Gastrocnemius medialis (tissue), 4 donors: ENCODE measurements around the gene PRKCH. TPM values are rescaled to one million over a fixed set of nuclear protein-coding genes. Genes with fewer than 3 reads are reported as not detected.

Source experiments
- ATAC-seq, 2 donors: fragments of 150-250 bp; one replicate each; pipeline ENCODE4 v1.9.1; 2016
- DNase-seq, 2 donors: peaks; one replicate each; pipeline ENCODE4 v3.0.0-alpha.2; 2019
- H3K27ac ChIP-seq, 4 donors: fragments of 200-600 bp; sonication (generic); 1 replicate in 1 of 4; 2 replicates in 3 of 4; pipeline ENCODE4 v1.5.1; 2016 to 2018; ENCODE audit warnings: mild to moderate bottlenecking in 2 of 4, moderate library complexity in 1 of 4
- H3K27me3 ChIP-seq, 3 donors: fragments of 200-600 bp; sonication (generic) in 2 of 3; 1 replicate in 1 of 3; 2 replicates in 2 of 3; pipeline versions ENCODE4 v1.5.1 to v1.6.0; 2016 to 2019; ENCODE audit warnings: mild to moderate bottlenecking in 1 of 3, moderate library complexity in 1 of 3
- H3K36me3 ChIP-seq, 2 donors: fragments of 200-600 bp; sonication (generic) in 1 of 2; one replicate each; pipeline ENCODE4 v1.5.1; 2017 to 2018
- H3K4me1 ChIP-seq, 2 donors: fragments of 200-600 bp; sonication (generic) in 1 of 2; one replicate each; pipeline ENCODE4 v1.5.1; 2016 to 2017; ENCODE audit warnings: mild to moderate bottlenecking in 2 of 2
- H3K4me3 ChIP-seq, 4 donors: fragments of 200-600 bp; sonication (generic) in 3 of 4; 1 replicate in 1 of 4; 2 replicates in 3 of 4; pipeline ENCODE4 v1.5.1; 2016 to 2019; ENCODE audit warnings: mild to moderate bottlenecking in 2 of 4
- H3K9me3 ChIP-seq, 3 donors: fragments of 200-600 bp; sonication (generic) in 2 of 3; 1 replicate in 1 of 3; 2 replicates in 2 of 3; pipeline ENCODE4 v1.5.1; 2016 to 2019
- POLR2A ChIP-seq, 2 donors: fragments of 450-650 bp; IDR thresholded peaks; one replicate each; pipeline ENCODE4 v1.6.1; 2017; ENCODE audit warnings: antibody characterized with exemption in 2 of 2, mild to moderate bottlenecking in 2 of 2, moderate library complexity in 2 of 2
- in situ Hi-C, 4 donors: fragments of 200-750 bp; cut with MboI; loops; one replicate each; pipeline versions ENCODE4 v1.15.0 to v1.8.0; 2017; ENCODE audit warnings: low sequenced_read_pairs in 4 of 4
- intact Hi-C: fragments of 100-400 bp; cut with DNase I; formaldehyde crosslinking; loops from one replicate; pipeline ENCODE4 v1.15.1; 2023; ENCODE audit warnings: low total_unique reads
- total RNA-seq, 4 donors: library from RNA; depleted of rRNA; stranded (reverse); fragments of >200 nt; gene quantifications; one replicate each; pipeline versions ENCODE4 v1.1.0 to v1.2.3, GENCODE V29; 2016
- TF ChIP-seq, protein P1 (sequence below), 5 experiments: fragments of 450-650 bp in 3 of 5; fragments of 200-600 bp in 2 of 5; sonication (generic) in 2 of 5; IDR thresholded peaks in 4 of 5; conservative IDR thresholded peaks in 1 of 5; 1 replicate in 4 of 5; 2 replicates in 1 of 5; pipeline ENCODE4 v1.5.1; 2016 to 2019; ENCODE audit warnings: antibody characterized with exemption in 5 of 5, mild to moderate bottlenecking in 3 of 5, moderate library complexity in 3 of 5

PRKCH gene
- total RNA-seq, 4 donors from 2014 or later, result 11.3 to 32.4 (median 16.6) TPM

DNA sequence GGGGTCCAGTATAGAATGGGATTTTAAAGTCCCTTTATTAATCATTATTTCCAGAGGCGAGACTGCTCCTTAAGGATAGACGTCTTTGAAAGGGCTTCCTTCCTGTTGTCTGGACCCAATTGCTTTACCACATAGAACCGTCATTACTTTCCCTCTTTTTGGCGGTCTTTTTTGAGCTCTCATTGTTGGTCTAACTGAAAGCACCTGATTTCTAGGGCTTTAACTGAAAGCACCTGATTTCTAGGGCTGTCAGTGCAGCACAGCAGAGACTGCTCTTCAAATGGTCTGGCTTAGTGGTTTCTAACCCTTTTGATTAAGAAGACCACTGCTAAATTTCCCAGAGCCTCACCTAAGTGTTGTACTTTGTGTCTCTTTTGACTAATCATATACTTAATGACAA is 95.8 kb downstream of the PRKCH start:
- H3K4me1 ChIP-seq, result peaks cover 14 to 19% of the 10 kb centered on the region in 2 donors
- TF ChIP-seq, protein P1, sequence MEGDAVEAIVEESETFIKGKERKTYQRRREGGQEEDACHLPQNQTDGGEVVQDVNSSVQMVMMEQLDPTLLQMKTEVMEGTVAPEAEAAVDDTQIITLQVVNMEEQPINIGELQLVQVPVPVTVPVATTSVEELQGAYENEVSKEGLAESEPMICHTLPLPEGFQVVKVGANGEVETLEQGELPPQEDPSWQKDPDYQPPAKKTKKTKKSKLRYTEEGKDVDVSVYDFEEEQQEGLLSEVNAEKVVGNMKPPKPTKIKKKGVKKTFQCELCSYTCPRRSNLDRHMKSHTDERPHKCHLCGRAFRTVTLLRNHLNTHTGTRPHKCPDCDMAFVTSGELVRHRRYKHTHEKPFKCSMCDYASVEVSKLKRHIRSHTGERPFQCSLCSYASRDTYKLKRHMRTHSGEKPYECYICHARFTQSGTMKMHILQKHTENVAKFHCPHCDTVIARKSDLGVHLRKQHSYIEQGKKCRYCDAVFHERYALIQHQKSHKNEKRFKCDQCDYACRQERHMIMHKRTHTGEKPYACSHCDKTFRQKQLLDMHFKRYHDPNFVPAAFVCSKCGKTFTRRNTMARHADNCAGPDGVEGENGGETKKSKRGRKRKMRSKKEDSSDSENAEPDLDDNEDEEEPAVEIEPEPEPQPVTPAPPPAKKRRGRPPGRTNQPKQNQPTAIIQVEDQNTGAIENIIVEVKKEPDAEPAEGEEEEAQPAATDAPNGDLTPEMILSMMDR (IDR thresholded peaks at IDR 0.05 in 4 of 5, conservative IDR thresholded peaks at IDR 0.05 in 1 of 5), result no peak
- TF ChIP-seq POLR2A (IDR thresholded peaks at IDR 0.05), result no peak
- intact Hi-C loops, result no loop called here

GRCh38 chr14:61417883-61418455 is 96.6 kb downstream of the PRKCH start:
- in situ Hi-C loops, result no loop called here
- TF ChIP-seq, protein P1 (IDR thresholded peaks at IDR 0.05 in 4 of 5, conservative IDR thresholded peaks at IDR 0.05 in 1 of 5), result no peak
- no peak for TF ChIP-seq POLR2A (IDR thresholded peaks at IDR 0.05)
- peak overlapping the region in 3 of 4 donors; percentile 45 to 58 (median 47) for H3K27ac ChIP-seq
- no peak for ATAC-seq
- peaks cover 14 to 19% of the 10 kb centered on the region in 2 donors for H3K4me1 ChIP-seq
- intact Hi-C loops, result no loop called here
- H3K9me3 ChIP-seq, result no peaks in the 10 kb centered on the region
- H3K4me3 ChIP-seq, result no peak overlapping the region
- H3K27me3 ChIP-seq, result no peaks in the 10 kb centered on the region
- no peak for DNase-seq
- no peaks in the 10 kb centered on the region for H3K36me3 ChIP-seq

More for the DNA sequence above, 95.8 kb downstream of the PRKCH start:
- Histone ChIP-seq H3K9me3 (no peaks in the 10 kb centered on the region), H3K4me3 (no peak overlapping the region), H3K27me3 (no peaks in the 10 kb centered on the region), H3K27ac (peak overlapping the region; percentile 20 to 58 (median 23)), H3K36me3 (no peaks in the 10 kb centered on the region)
- ATAC-seq (no peak), DNase-seq (no peak)
- in situ Hi-C loops, result no loop called here

GRCh38 chr14:61418746-61419145 is 97.4 kb downstream of the PRKCH start:
- no peak for TF ChIP-seq POLR2A (IDR thresholded peaks at IDR 0.05)
- TF ChIP-seq, protein P1 (IDR thresholded peaks at IDR 0.05 in 4 of 5, conservative IDR thresholded peaks at IDR 0.05 in 1 of 5), result no peak
- peaks cover 14 to 19% of the 10 kb centered on the region in 2 donors for H3K4me1 ChIP-seq
- no peaks in the 10 kb centered on the region for H3K9me3 ChIP-seq
- H3K36me3 ChIP-seq, result no peaks in the 10 kb centered on the region
- intact Hi-C loops (no loop called here), in situ Hi-C loops (no loop called here)
- peak overlapping the region; percentile 45 to 48 (median 46) for H3K27ac ChIP-seq
- DNase-seq (no peak), ATAC-seq (peak; percentile 30 to 42)
- H3K27me3 ChIP-seq, result no peaks in the 10 kb centered on the region
- H3K4me3 ChIP-seq, result no peak overlapping the region

- no peaks in the 10 kb centered on the region for H3K9me3 ChIP-seq
- no peak overlapping the region for H3K4me3 ChIP-seq
- intact Hi-C loops, result no loop called here
- no peaks in the 10 kb centered on the region for H3K36me3 ChIP-seq
- H3K27me3 ChIP-seq, result no peaks in the 10 kb centered on the region
- no peak for TF ChIP-seq POLR2A (IDR thresholded peaks at IDR 0.05)
- TF ChIP-seq, protein P1 (IDR thresholded peaks at IDR 0.05 in 4 of 5, conservative IDR thresholded peaks at IDR 0.05 in 1 of 5), result no peak
- peaks cover 14 to 19% of the 10 kb centered on the region in 2 donors for H3K4me1 ChIP-seq
- ATAC-seq, result no peak
- H3K27ac ChIP-seq, result peak overlapping the region; percentile 40 to 48 (median 46)
- no peak for DNase-seq
- in situ Hi-C loops, result no loop called here
These were observed 97.8 kb downstream of the PRKCH start for GRCh38 chr14:61419201-61419600.

- Histone ChIP-seq H3K36me3 (no peaks in the 10 kb centered on the region), H3K4me1 (peaks cover 14 to 19% of the 10 kb centered on the region in 2 donors), H3K9me3 (no peaks in the 10 kb centered on the region), H3K4me3 (no peak overlapping the region), H3K27ac (peak overlapping the region; percentile 47 to 70 (median 57)), H3K27me3 (no peaks in the 10 kb centered on the region)
- in situ Hi-C loops (no loop called here), intact Hi-C loops (no loop called here)
- TF ChIP-seq POLR2A (IDR thresholded peaks at IDR 0.05), result no peak
- TF ChIP-seq, protein P1 (IDR thresholded peaks at IDR 0.05 in 4 of 5, conservative IDR thresholded peaks at IDR 0.05 in 1 of 5), result no peak
- ATAC-seq (peak; percentile 72 to 86), DNase-seq (no peak)
These were observed 98.9 kb downstream of the PRKCH start for GRCh38 chr14:61420326-61420725.
